ENCODE results near the gene CD274. TPM values are rescaled to one million over a fixed set of nuclear protein-coding genes. Genes with fewer than 3 reads are reported as not detected.

Gene CD274
- polyA plus RNA-seq, 3 donors = 0.24 to 0.84 TPM; not detected in 1

GRCh38 chr9:5492965-5493678, 42.8 kb downstream of the CD274 start:
- no peak overlapping the region for H3K9ac ChIP-seq (ENCODE audit: insufficient read depth, low read length, poor library complexity, severe bottlenecking)
- peaks cover 29 to 31% of the 10 kb centered on the region in 2 donors for H3K4me1 ChIP-seq (ENCODE audit: control insufficient read depth in 1 of 2, insufficient read depth in 2 of 2, low read length in 2 of 2)
- H3K27ac ChIP-seq (ENCODE audit: low read depth in 1 of 2, low read length in 2 of 2) = peak overlapping the region in 1 of 2 donors; percentile 88
- Mint-ChIP-seq H3K27me3 (ENCODE audit: low read depth in 3 of 3) (no peaks in the 10 kb centered on the region), H3K4me3 (peak overlapping the region in 1 of 2 donors; percentile 69), H3K27ac (peak overlapping the region; percentile 81 to 93 (median 90)), H3K9me3 (peaks cover 0 to 2% (median 0%) of the 10 kb centered on the region in 7 donors), H3K4me1 (peaks cover 31% of the 10 kb centered on the region), H3K36me3 (no peaks in the 10 kb centered on the region)
- no peaks in the 10 kb centered on the region for H3K27me3 ChIP-seq (ENCODE audit: control insufficient read depth in 2 of 2, insufficient read depth in 2 of 2, low read length in 2 of 2)
- no peaks in the 10 kb centered on the region for H4K20me1 ChIP-seq (ENCODE audit: insufficient read depth, low read length)
- peak overlapping the region in 1 of 3 experiments; percentile 62 for H3K4me3 ChIP-seq (replicated peaks in 1 of 3; ENCODE audit: low read depth in 2 of 3, low read length in 3 of 3)
- no peaks in the 10 kb centered on the region for H3K9me3 ChIP-seq (replicated peaks in 1 of 2; ENCODE audit: control insufficient read depth in 1 of 2, insufficient read depth in 1 of 2, low read length in 2 of 2)
- H3K4me2 ChIP-seq (replicated peaks; ENCODE audit: extremely low read depth, low read length, poor library complexity, severe bottlenecking) = peak overlapping the region; percentile 63
- DNase-seq = no peak
- TF ChIP-seq CTCF (IDR thresholded peaks at IDR 0.05) = no peak
- intact Hi-C loops (cut with micrococcal nuclease) = loop anchor here in 1 of 2 donors (5.0 to 10.0 kb wide), 3 partner anchors 36 to 698 kb away; partner anchors contain the start of gene RCL1
- WGBS (ENCODE audit: insufficient coverage) = no CpG with 5 or more reads among the region's 1 CpG
- H2AFZ ChIP-seq (ENCODE audit: insufficient read depth, low read depth, low read length, poor library complexity, severe bottlenecking) = no peak overlapping the region
- H3K79me2 ChIP-seq (ENCODE audit: insufficient read depth, low read length) = no peaks in the 10 kb centered on the region
- no peaks in the 10 kb centered on the region for H3K36me3 ChIP-seq (replicated peaks in 1 of 2; ENCODE audit: control insufficient read depth in 1 of 2, insufficient read depth in 2 of 2, low read length in 2 of 2)

- no peak overlapping the region for H2AFZ ChIP-seq (ENCODE audit: insufficient read depth, low read depth, low read length, poor library complexity, severe bottlenecking)
- H3K9ac ChIP-seq (ENCODE audit: insufficient read depth, low read length, poor library complexity, severe bottlenecking) = peak overlapping the region; percentile 22
- peaks cover 29 to 31% of the 10 kb centered on the region in 2 donors for H3K4me1 ChIP-seq (ENCODE audit: control insufficient read depth in 1 of 2, insufficient read depth in 2 of 2, low read length in 2 of 2)
Measured at GRCh38 chr9:5493679-5494511, 43.6 kb downstream of the CD274 start.

More at GRCh38 chr9:5493679-5494511, 43.6 kb downstream of the CD274 start:
- H3K4me1 Mint-ChIP-seq = peaks cover 31% of the 10 kb centered on the region
- peak overlapping the region in 2 of 3 experiments; percentile 10 to 62 for H3K4me3 ChIP-seq (replicated peaks in 1 of 3; ENCODE audit: low read depth in 2 of 3, low read length in 3 of 3)
- peak overlapping the region; percentile 20 to 69 for H3K4me3 Mint-ChIP-seq
- no peaks in the 10 kb centered on the region for H4K20me1 ChIP-seq (ENCODE audit: insufficient read depth, low read length)
- TF ChIP-seq CTCF (IDR thresholded peaks at IDR 0.05) = no peak
- intact Hi-C loops (cut with micrococcal nuclease) = loop anchor here in 1 of 2 donors (5.0 to 10.0 kb wide), 3 partner anchors 37 to 699 kb away; partner anchors contain the start of gene RCL1
- H3K27me3 Mint-ChIP-seq (ENCODE audit: low read depth in 3 of 3) = no peaks in the 10 kb centered on the region
- H3K27ac ChIP-seq (ENCODE audit: low read depth in 1 of 2, low read length in 2 of 2) = peak overlapping the region; percentile 88
- H3K27ac Mint-ChIP-seq = peak overlapping the region; percentile 81 to 93 (median 90)
- 16% methylated on average over 7 of the region's 8 CpGs for WGBS (ENCODE audit: insufficient coverage)
- no peaks in the 10 kb centered on the region for H3K9me3 ChIP-seq (replicated peaks in 1 of 2; ENCODE audit: control insufficient read depth in 1 of 2, insufficient read depth in 1 of 2, low read length in 2 of 2)
- H3K27me3 ChIP-seq (ENCODE audit: control insufficient read depth in 2 of 2, insufficient read depth in 2 of 2, low read length in 2 of 2) = no peaks in the 10 kb centered on the region
- H3K36me3 ChIP-seq (replicated peaks in 1 of 2; ENCODE audit: control insufficient read depth in 1 of 2, insufficient read depth in 2 of 2, low read length in 2 of 2) = no peaks in the 10 kb centered on the region
- H3K9me3 Mint-ChIP-seq = peaks cover 0 to 2% (median 0%) of the 10 kb centered on the region in 7 donors
- H3K79me2 ChIP-seq (ENCODE audit: insufficient read depth, low read length) = no peaks in the 10 kb centered on the region
- H3K36me3 Mint-ChIP-seq = no peaks in the 10 kb centered on the region
- peak; percentile 74 to 86 (median 75) for DNase-seq
- H3K4me2 ChIP-seq (replicated peaks; ENCODE audit: extremely low read depth, low read length, poor library complexity, severe bottlenecking) = peak overlapping the region; percentile 63
